ENCODE measurements around the gene GMCL2. TPM values are rescaled to one million over a fixed set of nuclear protein-coding genes. Genes with fewer than 3 reads are reported as not detected.

Gene GMCL2
- total RNA-seq, 2 experiments from 2014 or later: not detected

Other genes with a start within 250 kb of the GMCL2 start
- not detected for gene PROP1, start 191.1 kb downstream of the GMCL2 start, total RNA-seq
- 1 to 10 TPM; 1.3 to 1.5 TPM for gene N4BP3, start 73.8 kb downstream of the GMCL2 start, total RNA-seq
- 10 to 100 TPM; 21.4 to 22.7 TPM for gene RMND5B, start 56.4 kb downstream of the GMCL2 start, total RNA-seq
- 100 to 1,000 TPM; 145 TPM for gene NHP2, start 33.5 kb downstream of the GMCL2 start, total RNA-seq
- 100 to 1,000 TPM; 185 to 215 TPM for gene HNRNPAB, start 17.2 kb upstream of the GMCL2 start, total RNA-seq
- 100 to 1,000 TPM; 126 to 138 TPM for gene PHYKPL, start 45.4 kb upstream of the GMCL2 start, total RNA-seq

Data from activated CD4-positive, alpha-beta T cell treated with anti-CD3 and anti-CD28 coated beads, Interleukin-2, amount 10 ng/mL, durations not matched to agents 7 days and 5 days (primary cell).